ENCODE measurements around the gene GNG5. TPM values are rescaled to one million over a fixed set of nuclear protein-coding genes. Genes with fewer than 3 reads are reported as not detected.
"Not testable (repeated sequence)": the region's sequence is repeated elsewhere in the genome, so short reads cannot be mapped to it uniquely, and the experiment has no call there.

GNG5 gene
- total and polyA plus RNA-seq, 4 donors, result 11.4 to 229 (median 53.3) TPM

- WGBS, result 61% methylated on average over 3 of the region's 3 CpGs
- no peak for TF ChIP-seq RAD21 (IDR thresholded peaks at IDR 0.05)
- TF ChIP-seq MAX (IDR thresholded peaks at IDR 0.05), result no peak
- no peak for TF ChIP-seq HNF4A (conservative IDR thresholded peaks at IDR 0.05)
- TF ChIP-seq REST (IDR thresholded peaks at IDR 0.05), result no peak
- TF ChIP-seq CTCF (IDR thresholded peaks at IDR 0.05; ENCODE audit: low read depth, low read length, missing input control), result no peak
- no peak for TF ChIP-seq FOXA2 (IDR thresholded peaks at IDR 0.05)
- TF ChIP-seq NR2F2 (IDR thresholded peaks at IDR 0.05), result no peak
- no peak for TF ChIP-seq SP1 (IDR thresholded peaks at IDR 0.05)
- no peak for TF ChIP-seq TAF1 (conservative IDR thresholded peaks at IDR 0.05)
- TF ChIP-seq ATF3 (IDR thresholded peaks at IDR 0.05), result no peak
- H3K4me3 ChIP-seq (ENCODE audit: low read depth in 1 of 3, low read length in 3 of 3), result no peak overlapping the region
- DNase-seq (ENCODE audit: low spot score), result no peak
- no peaks in the 10 kb centered on the region for H3K9me3 ChIP-seq (ENCODE audit: control insufficient read depth in 4 of 4, low read length in 3 of 4)
- peaks cover 0 to 6% (median 0%) of the 10 kb centered on the region in 4 donors for H3K27me3 ChIP-seq (ENCODE audit: control insufficient read depth in 4 of 4, insufficient read depth in 4 of 4, low read length in 3 of 4)
- no peaks in the 10 kb centered on the region for H3K4me1 ChIP-seq (ENCODE audit: control insufficient read depth in 4 of 4, insufficient read depth in 4 of 4, low read length in 3 of 4)
- no peaks in the 10 kb centered on the region for H3K36me3 ChIP-seq (ENCODE audit: control insufficient read depth in 4 of 4, insufficient read depth in 3 of 4, low read depth in 1 of 4, low read length in 3 of 4)
- no peak overlapping the region for H3K9ac ChIP-seq (ENCODE audit: low read depth in 1 of 2, low read length in 2 of 2)
- H3K27ac ChIP-seq (ENCODE audit: low read depth in 1 of 2, low read length in 2 of 2), result no peak overlapping the region
These were observed 53.9 kb downstream of the GNG5 start for GRCh38 chr1:84452436-84452835.

- H3K4me3 ChIP-seq (ENCODE audit: low read depth in 1 of 3, low read length in 3 of 3), result no peak overlapping the region
- H3K36me3 ChIP-seq (ENCODE audit: control insufficient read depth in 4 of 4, insufficient read depth in 3 of 4, low read depth in 1 of 4, low read length in 3 of 4), result no peaks in the 10 kb centered on the region
- H3K27me3 ChIP-seq (ENCODE audit: control insufficient read depth in 4 of 4, insufficient read depth in 4 of 4, low read length in 3 of 4), result peaks cover 0 to 6% (median 0%) of the 10 kb centered on the region in 4 donors
- no peaks in the 10 kb centered on the region for H3K4me1 ChIP-seq (ENCODE audit: control insufficient read depth in 4 of 4, insufficient read depth in 4 of 4, low read length in 3 of 4)
- TF ChIP-seq ATF3 (IDR thresholded peaks at IDR 0.05), result no peak
- TF ChIP-seq MAX (IDR thresholded peaks at IDR 0.05), result no peak
- TF ChIP-seq NR2F2 (IDR thresholded peaks at IDR 0.05), result no peak
- no peak for TF ChIP-seq ZBTB33 (IDR thresholded peaks at IDR 0.05)
- no peak for TF ChIP-seq SP1 (IDR thresholded peaks at IDR 0.05)
- no peak for TF ChIP-seq RXRA (IDR thresholded peaks at IDR 0.05)
- no peak for TF ChIP-seq FOXA1 (IDR thresholded peaks at IDR 0.05)
- no peak for TF ChIP-seq HNF4G (IDR thresholded peaks at IDR 0.05)
- TF ChIP-seq REST (IDR thresholded peaks at IDR 0.05), result no peak
- TF ChIP-seq TAF1 (conservative IDR thresholded peaks at IDR 0.05), result no peak
- TF ChIP-seq EGR1 (IDR thresholded peaks at IDR 0.05; ENCODE audit: low read depth in 2 of 2), result no peak
- TF ChIP-seq HNF4A (conservative IDR thresholded peaks at IDR 0.05), result no peak
- no peak for TF ChIP-seq JUND (IDR thresholded peaks at IDR 0.05)
- TF ChIP-seq YY1 (IDR thresholded peaks at IDR 0.05), result no peak
- TF ChIP-seq FOXA2 (IDR thresholded peaks at IDR 0.05), result no peak
- no peaks in the 10 kb centered on the region for H3K9me3 ChIP-seq (ENCODE audit: control insufficient read depth in 4 of 4, low read length in 3 of 4)
- no peak overlapping the region for H3K9ac ChIP-seq (ENCODE audit: low read depth in 1 of 2, low read length in 2 of 2)
- 78% methylated on average over 2 of the region's 2 CpGs for WGBS
- no peak overlapping the region for H3K27ac ChIP-seq (ENCODE audit: low read depth in 1 of 2, low read length in 2 of 2)
- no peak for DNase-seq (ENCODE audit: low spot score)
These were observed 55.5 kb downstream of the GNG5 start for GRCh38 chr1:84450910-84451309.

- not testable (repeated sequence) for H3K9ac ChIP-seq (ENCODE audit: low read depth in 1 of 2, low read length in 2 of 2); H3K4me3 ChIP-seq (ENCODE audit: low read depth in 1 of 3, low read length in 3 of 3); DNase-seq (ENCODE audit: low spot score); H3K9me3 ChIP-seq (ENCODE audit: control insufficient read depth in 4 of 4, low read length in 3 of 4); H3K4me1 ChIP-seq (ENCODE audit: control insufficient read depth in 4 of 4, insufficient read depth in 4 of 4, low read length in 3 of 4); H3K36me3 ChIP-seq (ENCODE audit: control insufficient read depth in 4 of 4, insufficient read depth in 3 of 4, low read depth in 1 of 4, low read length in 3 of 4); H3K27me3 ChIP-seq (ENCODE audit: control insufficient read depth in 4 of 4, insufficient read depth in 4 of 4, low read length in 3 of 4); H3K27ac ChIP-seq (ENCODE audit: low read depth in 1 of 2, low read length in 2 of 2)
- WGBS, result 91% methylated on average over 3 of the region's 3 CpGs
These were observed 57.7 kb downstream of the GNG5 start for GRCh38 chr1:84448704-84449103.

Measured in liver (tissue), 9 donors.